Lower leg skin (tissue), 3 donors: ENCODE results near the gene PAFAH1B1.
"Not testable (repeated sequence)": the region's sequence is repeated elsewhere in the genome, so short reads cannot be mapped to it uniquely, and the experiment has no call there.

Source experiments
- CTCF ChIP-seq, 3 donors: fragments of 450-650 bp; IDR thresholded peaks; one replicate each; pipeline ENCODE4 v1.5.1; 2016; ENCODE audit warnings: antibody characterized with exemption in 3 of 3, mild to moderate bottlenecking in 3 of 3, moderate library complexity in 2 of 3
- POLR2A ChIP-seq, 2 donors: fragments of 450-650 bp; IDR thresholded peaks; one replicate each; pipeline ENCODE4 v1.6.1; 2016 to 2017; ENCODE audit warnings: antibody characterized with exemption in 2 of 2, mild to moderate bottlenecking in 1 of 2, moderate library complexity in 1 of 2

DNA sequence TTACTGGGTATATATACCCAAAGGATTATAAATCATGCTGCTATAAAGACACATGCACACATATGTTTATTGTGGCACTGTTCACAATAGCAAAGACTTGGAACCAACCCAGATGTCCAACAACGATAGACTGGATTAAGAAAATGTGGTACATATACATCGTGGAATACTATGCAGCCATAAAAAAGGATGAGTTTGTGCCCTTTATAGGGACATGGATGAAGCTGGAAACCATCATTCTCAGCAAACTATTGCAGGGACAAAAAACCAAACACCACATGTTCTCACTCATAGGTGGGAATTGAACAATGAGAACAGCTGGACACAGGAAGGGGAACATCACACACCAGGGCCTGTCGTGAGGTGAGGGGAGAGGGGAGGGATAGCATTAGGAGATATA, 59.5 kb downstream of the PAFAH1B1 start:
- TF ChIP-seq POLR2A, CTCF (IDR thresholded peaks at IDR 0.05): not testable (repeated sequence)
